ENCODE data around the gene HMGCS2. TPM values are rescaled to one million over a fixed set of nuclear protein-coding genes. Genes with fewer than 3 reads are reported as not detected.

The HMGCS2 gene
- total RNA-seq, 1 donor from 2014 or later: 0.32 TPM

- no peak for TF ChIP-seq CTCF (IDR thresholded peaks at IDR 0.05)
- ATAC-seq: no peak
- no peaks in the 10 kb centered on the region for H3K9me3 ChIP-seq
- H3K4me1 ChIP-seq: no peaks in the 10 kb centered on the region
- intact Hi-C loops (cut with DNase I): no loop called here
- no peak for DNase-seq
- H3K27ac ChIP-seq: no peak overlapping the region
- no peak overlapping the region for H3K4me3 ChIP-seq
- no peaks in the 10 kb centered on the region for H3K27me3 ChIP-seq (ENCODE audit: low read depth)
- peaks cover 3% of the 10 kb centered on the region for H3K36me3 ChIP-seq
Measured at GRCh38 chr1:119740261-119740660, 28.4 kb downstream of the HMGCS2 start.

GRCh38 chr1:119739150-119739549 lies 29.6 kb downstream of the HMGCS2 start:
- no peaks in the 10 kb centered on the region for H3K4me1 ChIP-seq
- no peak for TF ChIP-seq CTCF (IDR thresholded peaks at IDR 0.05)
- no peaks in the 10 kb centered on the region for H3K27me3 ChIP-seq (ENCODE audit: low read depth)
- no peak for ATAC-seq
- intact Hi-C loops (cut with DNase I): no loop called here
- no peaks in the 10 kb centered on the region for H3K9me3 ChIP-seq
- H3K36me3 ChIP-seq: peaks cover 3% of the 10 kb centered on the region
- no peak overlapping the region for H3K4me3 ChIP-seq
- no peak overlapping the region for H3K27ac ChIP-seq
- no peak for DNase-seq

GRCh38 chr1:119738100-119738720 lies 30.5 kb downstream of the HMGCS2 start:
- no peaks in the 10 kb centered on the region for H3K9me3 ChIP-seq
- ATAC-seq (no peak), DNase-seq (no peak)
- H3K27ac ChIP-seq: no peak overlapping the region
- H3K27me3 ChIP-seq (ENCODE audit: low read depth): no peaks in the 10 kb centered on the region
- intact Hi-C loops (cut with DNase I): no loop called here
- no peak overlapping the region for H3K4me3 ChIP-seq
- TF ChIP-seq CTCF (IDR thresholded peaks at IDR 0.05): no peak
- no peaks in the 10 kb centered on the region for H3K4me1 ChIP-seq
- peaks cover 3% of the 10 kb centered on the region for H3K36me3 ChIP-seq

GRCh38 chr1:119737040-119737682 lies 31.5 kb downstream of the HMGCS2 start:
- ATAC-seq: no peak
- Histone ChIP-seq H3K36me3 (peaks cover 3% of the 10 kb centered on the region), H3K27me3 (ENCODE audit: low read depth) (no peaks in the 10 kb centered on the region), H3K27ac (no peak overlapping the region), H3K9me3 (no peaks in the 10 kb centered on the region), H3K4me3 (no peak overlapping the region), H3K4me1 (no peaks in the 10 kb centered on the region)
- TF ChIP-seq CTCF (IDR thresholded peaks at IDR 0.05): no peak
- intact Hi-C loops (cut with DNase I): no loop called here
- no peak for DNase-seq

- DNase-seq (no peak), ATAC-seq (no peak)
- no peak overlapping the region for H3K4me3 ChIP-seq
- H3K9me3 ChIP-seq: no peaks in the 10 kb centered on the region
- TF ChIP-seq CTCF (IDR thresholded peaks at IDR 0.05): no peak
- intact Hi-C loops (cut with DNase I): no loop called here
- H3K27me3 ChIP-seq (ENCODE audit: low read depth): no peaks in the 10 kb centered on the region
- H3K27ac ChIP-seq: no peak overlapping the region
- H3K4me1 ChIP-seq: no peaks in the 10 kb centered on the region
- H3K36me3 ChIP-seq: peaks cover 3% of the 10 kb centered on the region
Measured at GRCh38 chr1:119736649-119737039, 32.1 kb downstream of the HMGCS2 start.

All from lower lobe of right lung (tissue), 2 donors.